Retinal pigment epithelial cell (primary cell): ENCODE results near the gene RELT.

Experiments
- DNase-seq: peaks from one replicate; pipeline ENCODE4 v3.0.0-alpha.2; 2010; ENCODE audit warnings: low read depth
- H3K4me3 ChIP-seq: 2 replicates; pipeline ENCODE4 v1.5.1; 2011; ENCODE audit warnings: mild to moderate bottlenecking, low read length, control low read depth, moderate library complexity
- TF ChIP-seq, protein P1 (sequence below): conservative IDR thresholded peaks from 2 replicates; pipeline ENCODE4 v1.5.1; 2011; ENCODE audit warnings: low read depth, low read length, control low read depth, inconsistent platforms

Gene RELT

DNA sequence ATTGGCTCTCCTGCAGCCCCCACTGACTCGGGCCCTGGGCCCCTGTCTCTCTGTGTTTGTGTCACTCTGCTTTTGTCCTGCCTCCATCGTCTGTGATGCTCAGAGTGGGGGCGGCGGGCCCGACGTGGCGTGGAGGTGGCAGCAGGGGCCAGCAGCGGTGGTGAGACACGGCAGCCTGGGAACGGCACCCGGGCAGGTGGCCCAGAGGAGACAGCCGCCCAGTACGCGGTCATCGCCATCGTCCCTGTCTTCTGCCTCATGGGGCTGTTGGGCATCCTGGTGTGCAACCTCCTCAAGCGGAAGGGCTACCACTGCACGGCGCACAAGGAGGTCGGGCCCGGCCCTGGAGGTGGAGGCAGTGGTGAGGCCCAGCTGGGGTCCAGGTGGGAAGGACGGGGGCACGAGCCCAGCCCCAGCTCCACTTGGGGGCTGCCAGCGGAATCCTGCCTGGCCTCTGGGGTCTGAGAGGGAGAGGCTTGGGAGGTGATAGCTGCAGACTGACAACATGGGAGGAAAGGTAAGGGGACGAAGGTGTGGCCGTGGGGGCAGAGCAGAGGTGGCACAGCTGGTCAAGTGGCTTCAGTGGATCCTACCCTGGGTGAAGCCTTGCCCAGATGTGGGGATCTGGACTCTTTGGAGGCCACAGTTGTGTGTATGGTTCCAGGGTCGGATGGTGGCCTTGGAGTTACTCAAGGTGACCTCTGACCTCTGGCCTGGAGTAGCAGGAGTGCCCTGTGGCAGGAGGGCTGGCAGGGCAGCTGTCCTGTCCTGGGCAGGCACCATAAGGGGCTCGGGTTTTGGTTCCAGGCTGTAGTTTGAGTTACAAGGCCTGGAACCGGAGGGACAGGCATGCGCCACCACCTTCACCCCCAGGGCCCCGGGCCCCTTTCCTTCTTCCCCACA is 16.2 kb downstream of the RELT start:
- no peak for DNase-seq
- H3K4me3 ChIP-seq, result no peak overlapping the region
- TF ChIP-seq, protein P1, sequence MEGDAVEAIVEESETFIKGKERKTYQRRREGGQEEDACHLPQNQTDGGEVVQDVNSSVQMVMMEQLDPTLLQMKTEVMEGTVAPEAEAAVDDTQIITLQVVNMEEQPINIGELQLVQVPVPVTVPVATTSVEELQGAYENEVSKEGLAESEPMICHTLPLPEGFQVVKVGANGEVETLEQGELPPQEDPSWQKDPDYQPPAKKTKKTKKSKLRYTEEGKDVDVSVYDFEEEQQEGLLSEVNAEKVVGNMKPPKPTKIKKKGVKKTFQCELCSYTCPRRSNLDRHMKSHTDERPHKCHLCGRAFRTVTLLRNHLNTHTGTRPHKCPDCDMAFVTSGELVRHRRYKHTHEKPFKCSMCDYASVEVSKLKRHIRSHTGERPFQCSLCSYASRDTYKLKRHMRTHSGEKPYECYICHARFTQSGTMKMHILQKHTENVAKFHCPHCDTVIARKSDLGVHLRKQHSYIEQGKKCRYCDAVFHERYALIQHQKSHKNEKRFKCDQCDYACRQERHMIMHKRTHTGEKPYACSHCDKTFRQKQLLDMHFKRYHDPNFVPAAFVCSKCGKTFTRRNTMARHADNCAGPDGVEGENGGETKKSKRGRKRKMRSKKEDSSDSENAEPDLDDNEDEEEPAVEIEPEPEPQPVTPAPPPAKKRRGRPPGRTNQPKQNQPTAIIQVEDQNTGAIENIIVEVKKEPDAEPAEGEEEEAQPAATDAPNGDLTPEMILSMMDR, result no peak

- TF ChIP-seq, protein P1, result no peak
- H3K4me3 ChIP-seq, result no peak overlapping the region
- DNase-seq, result no peak
Observed at GRCh38 chr11:73393011-73393380, 16.8 kb downstream of the RELT start.

DNA sequence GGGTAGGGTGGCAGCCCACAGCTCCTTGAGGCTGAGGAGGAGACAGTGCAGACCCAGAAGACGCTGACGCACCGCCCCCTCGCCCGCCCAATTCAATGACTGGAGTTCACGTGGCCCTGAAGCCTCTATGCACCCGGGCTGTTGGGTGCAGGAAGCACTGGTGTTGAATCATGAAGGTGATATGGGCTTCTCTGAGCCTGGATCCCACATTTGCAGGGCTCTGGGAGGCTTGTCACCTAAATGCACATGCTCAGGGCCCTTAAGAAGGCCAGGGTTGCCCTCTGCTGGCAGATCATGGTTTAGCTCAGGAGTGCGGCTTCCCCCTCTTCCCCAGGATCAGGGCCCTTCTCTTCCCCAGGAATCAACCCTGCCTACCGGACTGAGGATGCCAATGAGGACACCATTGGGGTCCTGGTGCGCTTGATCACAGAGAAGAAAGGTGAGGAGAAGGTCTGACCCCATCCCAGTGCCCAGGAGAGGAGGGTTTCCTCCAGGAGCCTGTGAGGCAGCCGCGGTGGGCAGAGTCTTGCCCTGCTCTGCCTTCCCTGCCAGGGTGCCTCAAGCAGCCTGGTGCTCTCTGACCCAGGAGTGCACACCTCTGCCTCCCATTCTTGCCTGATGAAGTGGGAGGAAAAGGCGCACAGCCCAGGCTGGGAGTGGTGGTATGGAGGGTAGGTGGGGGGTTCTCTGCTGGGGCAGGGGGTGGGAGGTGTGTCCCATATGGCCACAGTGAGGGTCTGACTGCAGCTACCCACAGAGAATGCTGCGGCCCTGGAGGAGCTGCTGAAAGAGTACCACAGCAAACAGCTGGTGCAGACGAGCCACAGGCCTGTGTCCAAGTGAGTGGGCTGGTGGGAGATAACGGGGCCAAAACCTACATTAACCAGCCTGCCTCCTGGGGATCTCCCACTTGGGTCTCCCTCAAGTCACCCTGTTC is 17.5 kb downstream of the RELT start:
- H3K4me3 ChIP-seq, result no peak overlapping the region
- TF ChIP-seq, protein P1, result peak; percentile 80
- DNase-seq, result no peak

DNA sequence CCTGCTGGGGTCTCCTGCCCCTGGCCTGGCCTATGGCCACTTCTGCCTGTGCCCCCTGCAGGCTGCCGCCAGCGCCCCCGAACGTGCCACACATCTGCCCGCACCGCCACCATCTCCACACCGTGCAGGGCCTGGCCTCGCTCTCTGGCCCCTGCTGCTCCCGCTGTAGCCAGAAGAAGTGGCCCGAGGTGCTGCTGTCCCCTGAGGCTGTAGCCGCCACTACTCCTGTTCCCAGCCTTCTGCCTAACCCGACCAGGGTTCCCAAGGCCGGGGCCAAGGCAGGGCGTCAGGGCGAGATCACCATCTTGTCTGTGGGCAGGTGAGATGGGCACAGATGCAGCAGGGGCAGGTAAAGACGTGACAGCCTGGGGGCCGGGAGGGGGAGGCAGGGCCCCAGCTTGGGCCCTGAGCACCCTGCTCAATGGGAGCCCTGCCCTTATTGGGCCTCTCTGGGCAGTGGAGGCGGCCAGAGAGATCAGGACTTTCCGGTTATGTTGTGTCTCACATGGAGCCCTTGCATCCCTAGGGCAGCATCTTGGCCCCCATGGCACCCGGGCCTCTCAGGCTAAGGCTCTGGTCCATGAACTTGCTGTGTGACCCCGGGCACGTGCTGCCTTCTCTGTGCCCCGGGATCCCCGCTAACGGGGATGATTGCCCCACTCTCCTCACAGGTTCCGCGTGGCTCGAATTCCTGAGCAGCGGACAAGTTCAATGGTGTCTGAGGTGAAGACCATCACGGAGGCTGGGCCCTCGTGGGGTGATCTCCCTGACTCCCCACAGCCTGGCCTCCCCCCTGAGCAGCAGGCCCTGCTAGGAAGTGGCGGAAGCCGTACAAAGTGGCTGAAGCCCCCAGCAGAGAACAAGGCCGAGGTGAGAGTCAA is 18.5 kb downstream of the RELT start:
- TF ChIP-seq, protein P1, result no peak
- no peak for DNase-seq
- H3K4me3 ChIP-seq, result no peak overlapping the region

DNA sequence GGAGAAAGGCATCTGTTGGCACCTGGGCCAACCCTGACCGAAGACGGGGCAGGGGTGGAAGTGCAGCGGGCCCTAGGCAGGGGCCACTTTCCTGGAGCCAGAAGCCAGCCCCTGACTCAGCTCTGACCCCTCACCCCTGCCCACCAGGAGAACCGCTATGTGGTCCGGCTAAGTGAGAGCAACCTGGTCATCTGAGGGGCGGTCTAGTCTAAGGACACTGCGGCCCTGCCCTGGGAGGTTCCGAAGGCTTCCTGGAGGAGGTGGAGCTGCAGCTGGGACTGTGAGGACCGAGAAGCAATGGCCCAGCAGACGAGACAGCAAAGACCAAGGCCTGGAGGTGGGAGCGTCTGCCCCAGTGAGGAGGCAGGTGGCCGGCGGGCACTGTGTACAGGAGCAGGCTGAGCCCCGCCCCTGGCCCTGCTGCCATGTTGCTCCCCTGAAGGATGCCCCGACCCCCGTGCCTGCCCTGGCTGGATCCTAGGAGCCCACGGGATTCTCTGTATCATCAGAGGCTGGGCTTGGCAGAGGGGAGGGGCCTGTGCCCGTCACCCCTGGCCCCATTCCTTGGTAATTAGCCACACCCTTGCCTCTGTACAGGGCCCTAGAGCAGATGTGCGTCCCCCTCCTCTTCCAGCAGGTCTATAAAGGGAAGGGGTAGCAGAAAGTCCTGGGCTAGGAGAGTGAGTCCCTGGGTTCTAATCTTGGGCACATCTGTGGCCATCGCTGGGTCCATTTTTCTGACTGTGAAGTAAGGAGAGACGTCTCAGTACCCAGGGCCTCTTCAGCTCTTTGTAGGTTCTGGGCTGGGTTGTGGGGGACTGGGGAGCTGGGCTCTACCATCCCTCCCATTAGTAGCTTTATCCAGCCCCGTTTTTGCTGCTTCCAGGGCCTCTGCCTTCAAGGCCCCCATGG is 19.4 kb downstream of the RELT start:
- no peak overlapping the region for H3K4me3 ChIP-seq
- DNase-seq, result no peak
- TF ChIP-seq, protein P1, result no peak
